Fibroblast of the conjunctiva (primary cell): ENCODE measurements around the gene JADE2.
A peak's percentile ranks its signal among the peaks of the same experiment; 100 is the strongest.
"Not testable (repeated sequence)": the region's sequence is repeated elsewhere in the genome, so short reads cannot be mapped to it uniquely, and the experiment has no call there.

ENCODE experiments used
- DNase-seq: peaks from one replicate; pipeline ENCODE4 v3.0.0-alpha.2; 2010; ENCODE audit warnings: low read depth

The JADE2 gene

GRCh38 chr5:134592141-134592746 is 66.8 kb downstream of the JADE2 start:
- no peak for DNase-seq

GRCh38 chr5:134594336-134594735 is 68.9 kb downstream of the JADE2 start:
- no peak for DNase-seq

GRCh38 chr5:134594797-134595457 is 69.5 kb downstream of the JADE2 start:
- no peak for DNase-seq

- no peak for DNase-seq
These were observed 70.0 kb downstream of the JADE2 start for GRCh38 chr5:134595458-134595838.

GRCh38 chr5:134599820-134600219 is 74.3 kb downstream of the JADE2 start:
- DNase-seq: not testable (repeated sequence)

GRCh38 chr5:134600600-134600999 is 75.1 kb downstream of the JADE2 start:
- no peak for DNase-seq

- DNase-seq: peak; percentile 41
These were observed 77.6 kb downstream of the JADE2 start for GRCh38 chr5:134603059-134603458.

- no peak for DNase-seq
These were observed 79.4 kb downstream of the JADE2 start for GRCh38 chr5:134604908-134605307.

GRCh38 chr5:134606726-134607125 is 81.3 kb downstream of the JADE2 start:
- DNase-seq: no peak

- DNase-seq: no peak
These were observed 83.1 kb downstream of the JADE2 start for GRCh38 chr5:134608555-134608954.

- DNase-seq: no peak
These were observed 83.9 kb downstream of the JADE2 start for GRCh38 chr5:134609232-134609851.

GRCh38 chr5:134610725-134611124 is 85.3 kb downstream of the JADE2 start:
- DNase-seq: no peak

- no peak for DNase-seq
These were observed 86.0 kb downstream of the JADE2 start for GRCh38 chr5:134611515-134611914.

- DNase-seq: no peak
These were observed 89.1 kb downstream of the JADE2 start for GRCh38 chr5:134614450-134615085.

GRCh38 chr5:134620634-134621033 is 95.2 kb downstream of the JADE2 start:
- no peak for DNase-seq

GRCh38 chr5:134625559-134625958 is 100.1 kb downstream of the JADE2 start:
- DNase-seq: no peak

GRCh38 chr5:134626369-134627014 is 101.0 kb downstream of the JADE2 start:
- DNase-seq: peak; percentile 29
